ENCODE data around the gene SMIM38. TPM values are rescaled to one million over a fixed set of nuclear protein-coding genes. Genes with fewer than 3 reads are reported as not detected.

The SMIM38 gene
- total RNA-seq, 1 donor from 2014 or later, result 0.65 TPM

GRCh38 chr11:69152733-69153421 is 2.9 kb upstream of the SMIM38 start:
- no peak overlapping the region for H3K4me3 Mint-ChIP-seq (ENCODE audit: low read depth)
- no peak for DNase-seq (ENCODE audit: low spot score, unreplicated experiment)

GRCh38 chr11:69153661-69154060 is 2.1 kb upstream of the SMIM38 start:
- H3K9me3 Mint-ChIP-seq (ENCODE audit: low read depth), result peaks cover 10% of the 10 kb centered on the region
- peaks cover 6% of the 10 kb centered on the region for H3K27me3 Mint-ChIP-seq
- DNase-seq (ENCODE audit: low spot score, unreplicated experiment), result no peak
- H3K4me3 Mint-ChIP-seq (ENCODE audit: low read depth), result no peak overlapping the region
- peaks cover 5% of the 10 kb centered on the region for H3K36me3 Mint-ChIP-seq (ENCODE audit: insufficient read depth)
- no peak for TF ChIP-seq CTCF (IDR thresholded peaks at IDR 0.05; ENCODE audit: unreplicated experiment)
- peaks cover 20% of the 10 kb centered on the region for H3K4me1 Mint-ChIP-seq (ENCODE audit: low read depth)
- H3K27ac Mint-ChIP-seq, result peak overlapping the region; percentile 67

More at GRCh38 chr11:69152733-69153421, 2.9 kb upstream of the SMIM38 start:
- peaks cover 12% of the 10 kb centered on the region for H3K9me3 Mint-ChIP-seq (ENCODE audit: low read depth)
- peaks cover 20% of the 10 kb centered on the region for H3K4me1 Mint-ChIP-seq (ENCODE audit: low read depth)
- H3K36me3 Mint-ChIP-seq (ENCODE audit: insufficient read depth), result peaks cover 6% of the 10 kb centered on the region
- peaks cover 6% of the 10 kb centered on the region for H3K27me3 Mint-ChIP-seq
- TF ChIP-seq CTCF (IDR thresholded peaks at IDR 0.05; ENCODE audit: unreplicated experiment), result no peak
- peak overlapping the region; percentile 14 for H3K27ac Mint-ChIP-seq

GRCh38 chr11:69154211-69154913 is 1.4 kb upstream of the SMIM38 start:
- peaks cover 6% of the 10 kb centered on the region for H3K9me3 Mint-ChIP-seq (ENCODE audit: low read depth)
- no peak for TF ChIP-seq CTCF (IDR thresholded peaks at IDR 0.05; ENCODE audit: unreplicated experiment)
- no peak overlapping the region for H3K4me3 Mint-ChIP-seq (ENCODE audit: low read depth)
- no peak for DNase-seq (ENCODE audit: low spot score, unreplicated experiment)
- peaks cover 20% of the 10 kb centered on the region for H3K4me1 Mint-ChIP-seq (ENCODE audit: low read depth)
- H3K27ac Mint-ChIP-seq, result no peak overlapping the region
- H3K36me3 Mint-ChIP-seq (ENCODE audit: insufficient read depth), result peaks cover 2% of the 10 kb centered on the region
- H3K27me3 Mint-ChIP-seq, result peaks cover 6% of the 10 kb centered on the region

- TF ChIP-seq CTCF (IDR thresholded peaks at IDR 0.05; ENCODE audit: unreplicated experiment), result no peak
- Mint-ChIP-seq H3K4me3 (ENCODE audit: low read depth) (no peak overlapping the region), H3K27me3 (peaks cover 8% of the 10 kb centered on the region), H3K9me3 (ENCODE audit: low read depth) (peaks cover 6% of the 10 kb centered on the region), H3K4me1 (ENCODE audit: low read depth) (peaks cover 20% of the 10 kb centered on the region), H3K27ac (no peak overlapping the region), H3K36me3 (ENCODE audit: insufficient read depth) (peaks cover 2% of the 10 kb centered on the region)
- no peak for DNase-seq (ENCODE audit: low spot score, unreplicated experiment)
Observed at GRCh38 chr11:69154938-69155301, 815 bp upstream of the SMIM38 start.

GRCh38 chr11:69156235-69156639 is 502 bp downstream of the SMIM38 start:
- Mint-ChIP-seq H3K27me3 (peaks cover 8% of the 10 kb centered on the region), H3K4me3 (ENCODE audit: low read depth) (no peak overlapping the region), H3K9me3 (ENCODE audit: low read depth) (no peaks in the 10 kb centered on the region), H3K4me1 (ENCODE audit: low read depth) (peaks cover 21% of the 10 kb centered on the region), H3K27ac (no peak overlapping the region), H3K36me3 (ENCODE audit: insufficient read depth) (no peaks in the 10 kb centered on the region)
- no peak for TF ChIP-seq CTCF (IDR thresholded peaks at IDR 0.05; ENCODE audit: unreplicated experiment)
- no peak for DNase-seq (ENCODE audit: low spot score, unreplicated experiment)

Data from progenitor cell of endocrine pancreas (in vitro differentiated cells).